B cell (primary cell): Measurements from ENCODE around the gene CHEK1. TPM values are rescaled to one million over a fixed set of nuclear protein-coding genes. Genes with fewer than 3 reads are reported as not detected.

Source experiments
- ATAC-seq: fragments of 200-7000 bp; cut with Tn5 transposase; one replicate; pipeline ENCODE4 v1.10.0; 2021; ENCODE audit warnings: low read depth, mild to moderate bottlenecking, moderate number of reproducible peaks, moderate library complexity
- CTCF ChIA-PET: fragments of 350-600 bp; sonication (Branson Sonifier 250); formaldehyde crosslinking; loops from one replicate; lab custom pipeline; 2021; ENCODE audit warnings: antibody characterized with exemption, inconsistent platforms; lab: Charles Lee
- POLR2A ChIA-PET: fragments of 350-600 bp; sonication (Branson Sonifier 250); formaldehyde crosslinking; loops from one replicate; lab custom pipeline; 2021; ENCODE audit warnings: antibody characterized with exemption; lab: Charles Lee
- DNase-seq: peaks from one replicate; pipeline ENCODE4 v3.0.0; 2013
- H2AFZ ChIP-seq: 2 replicates; pipeline ENCODE4 v1.6.1; 2012; ENCODE audit warnings: mild to moderate bottlenecking, low read depth, low read length; ENCODE audit not compliant: insufficient read depth, poor library complexity, severe bottlenecking
- H3K27ac ChIP-seq, 2 donors: 1 replicate in 1 of 2; 2 replicates in 1 of 2; pipeline ENCODE4 v1.5.1; 2012 to 2013; ENCODE audit warnings: low read length in 2 of 2, mild to moderate bottlenecking in 2 of 2, moderate library complexity in 1 of 2
- H3K27me3 ChIP-seq, 4 experiments: fragments of 200-600 bp in 1 of 4; sonication (generic) in 1 of 4; replicated peaks in 1 of 4; 1 replicate in 2 of 4; 2 replicates in 2 of 4; pipeline versions ENCODE4 v1.6.1 to v1.7.0; 2013 to 2016; ENCODE audit warnings: low read length in 3 of 4, mild to moderate bottlenecking in 2 of 4, mixed read lengths in 1 of 4, moderate library complexity in 1 of 4; ENCODE audit not compliant: insufficient read depth in 4 of 4, control insufficient read depth in 3 of 4; ENCODE audit errors: control extremely low read depth in 1 of 4
- H3K36me3 ChIP-seq, 2 experiments: replicated peaks in 1 of 2; 1 replicate in 1 of 2; 2 replicates in 1 of 2; pipeline versions ENCODE4 v1.6.1 to v1.7.1; 2013; ENCODE audit warnings: low read length in 1 of 2; ENCODE audit not compliant: insufficient read depth in 2 of 2, control insufficient read depth in 1 of 2; ENCODE audit errors: control extremely low read depth in 1 of 2, extremely low read depth in 1 of 2
- H3K4me1 ChIP-seq, 2 donors: fragments of 200-600 bp in 1 of 2; sonication (generic) in 1 of 2; 1 replicate in 1 of 2; 2 replicates in 1 of 2; pipeline versions ENCODE4 v1.5.1 to v1.6.1; 2013 to 2017; ENCODE audit warnings: low read length in 2 of 2; ENCODE audit not compliant: control insufficient read depth in 2 of 2, insufficient read depth in 2 of 2
- H3K4me2 ChIP-seq: replicated peaks from 2 replicates; pipeline ENCODE3; 2012; ENCODE audit warnings: mild to moderate bottlenecking, low read depth, low read length; ENCODE audit not compliant: poor library complexity, severe bottlenecking
- H3K4me3 ChIP-seq, 5 experiments: fragments of 200-600 bp in 1 of 5; sonication (generic) in 1 of 5; 1 replicate in 3 of 5; 2 replicates in 2 of 5; pipeline versions ENCODE4 v1.5.1 to v1.7.0; 2011 to 2016; ENCODE audit warnings: low read length in 4 of 5, mild to moderate bottlenecking in 4 of 5, low read depth in 2 of 5, control low read depth in 1 of 5, moderate library complexity in 1 of 5; ENCODE audit not compliant: insufficient read depth in 1 of 5; ENCODE audit errors: control extremely low read depth in 1 of 5, extremely low read depth in 1 of 5
- H3K79me2 ChIP-seq: fragments of 200-600 bp; sonication (generic); one replicate; pipeline ENCODE4 v1.6.0; 2016; ENCODE audit warnings: low read length; ENCODE audit not compliant: control insufficient read depth, insufficient read depth
- H3K9ac ChIP-seq: fragments of 200-600 bp; sonication (generic); 2 replicates; pipeline ENCODE4 v1.6.1; 2017; ENCODE audit warnings: mild to moderate bottlenecking, low read length, moderate library complexity
- H3K9me3 ChIP-seq, 3 donors: one replicate each; pipeline versions ENCODE4 v1.6.1 to v1.7.1; 2013; ENCODE audit warnings: low read length in 2 of 3; ENCODE audit not compliant: control insufficient read depth in 2 of 3, insufficient read depth in 1 of 3; ENCODE audit errors: control extremely low read depth in 1 of 3
- H4K20me1 ChIP-seq: 2 replicates; pipeline ENCODE4 v1.6.0; 2012; ENCODE audit warnings: mild to moderate bottlenecking, low read length; ENCODE audit not compliant: insufficient read depth, control insufficient read depth, poor library complexity, severe bottlenecking
- H3K27ac Mint-ChIP-seq: one replicate; pipeline ENCODE4 v1.8.0; 2021; ENCODE audit warnings: mixed read lengths
- H3K27me3 Mint-ChIP-seq: one replicate; pipeline ENCODE4 v1.8.0; 2021; ENCODE audit warnings: mixed read lengths
- H3K4me1 Mint-ChIP-seq: one replicate; pipeline ENCODE4 v1.8.0; 2021; ENCODE audit warnings: mixed read lengths
- H3K4me3 Mint-ChIP-seq: one replicate; pipeline ENCODE4 v1.8.0; 2021; ENCODE audit warnings: mixed read lengths
- H3K9me3 Mint-ChIP-seq: one replicate; pipeline ENCODE4 v1.8.0; 2022; ENCODE audit warnings: mixed read lengths; ENCODE audit not compliant: insufficient read depth
- CTCF ChIP-seq: fragments of 200-600 bp; IDR thresholded peaks from one replicate; pipeline ENCODE4 v1.8.0; 2022; ENCODE audit warnings: antibody characterized with exemption, mild to moderate bottlenecking
- EZH2 ChIP-seq: IDR thresholded peaks from 2 replicates; pipeline ENCODE4 v1.6.1; 2012; ENCODE audit warnings: borderline replicate concordance, low read depth, mild to moderate bottlenecking, moderate library complexity, low read length; ENCODE audit not compliant: insufficient read depth, poor library complexity, severe bottlenecking
- WGBS: methylation state at CpG from one replicate; pipeline ENCODE4 v1.1.5; 2013; ENCODE audit warnings: missing lambda C conversion rate; ENCODE audit not compliant: insufficient coverage; 5-methylcytosine and 5-hydroxymethylcytosine counted together
- intact Hi-C: fragments of 100-400 bp; cut with micrococcal nuclease; formaldehyde crosslinking; loops from one replicate; pipeline ENCODE4 v1.10.0; 2022
- polyA plus RNA-seq: library from polyadenylated mRNA; depleted of rRNA; stranded (reverse); fragments of >200 nt; gene quantifications from 2 replicates; pipeline ENCODE4 v1.2.3, GENCODE V29; 2012
- total RNA-seq, 2 donors: library from RNA; stranded (reverse); fragments of 120-200 nt in 1 of 2; gene quantifications; 1 replicate in 1 of 2; 2 replicates in 1 of 2; pipeline versions ENCODE4 v1.2.3 to v1.2.4, GENCODE V29; 2013 to 2022

The CHEK1 gene
- total and polyA plus RNA-seq, 2 donors (not counting 1 experiment from before 2014, with no cell fraction given), result 0.81 to 3.5 TPM

- Histone ChIP-seq H4K20me1 (no peaks in the 10 kb centered on the region), H3K4me3 (no peak overlapping the region), H3K9ac (no peak overlapping the region), H3K36me3 (no peaks in the 10 kb centered on the region), H3K4me2 (no peak overlapping the region), H3K4me1 (no peaks in the 10 kb centered on the region), H3K27ac (no peak overlapping the region), H3K9me3 (no peaks in the 10 kb centered on the region), H3K27me3 (no peaks in the 10 kb centered on the region), H2AFZ (no peak overlapping the region), H3K79me2 (no peaks in the 10 kb centered on the region)
- ChIA-PET CTCF (no interaction called here), POLR2A (no interaction called here)
- 77% methylated on average over 2 of the region's 6 CpGs for WGBS
- H3K4me1 Mint-ChIP-seq, result no peaks in the 10 kb centered on the region
- intact Hi-C loops, result no loop called here
- no peak overlapping the region for H3K4me3 Mint-ChIP-seq
- DNase-seq (no peak), ATAC-seq (no peak)
- H3K27ac Mint-ChIP-seq, result no peak overlapping the region
- H3K9me3 Mint-ChIP-seq, result no peaks in the 10 kb centered on the region
- H3K27me3 Mint-ChIP-seq, result no peaks in the 10 kb centered on the region
- no peak for TF ChIP-seq CTCF
- TF ChIP-seq EZH2, result no peak
Measured at GRCh38 chr11:125649465-125650166, 24.7 kb downstream of the CHEK1 start.

GRCh38 chr11:125662689-125663088 is 37.7 kb downstream of the CHEK1 start:
- WGBS, result no CpG with 5 or more reads among the region's 2 CpGs
- TF ChIP-seq CTCF (no peak), EZH2 (no peak)
- no peaks in the 10 kb centered on the region for H3K4me1 ChIP-seq
- Mint-ChIP-seq H3K4me1 (no peaks in the 10 kb centered on the region), H3K27ac (no peak overlapping the region), H3K4me3 (no peak overlapping the region), H3K9me3 (peaks cover 4% of the 10 kb centered on the region), H3K27me3 (no peaks in the 10 kb centered on the region)
- ChIA-PET CTCF (no interaction called here), POLR2A (no interaction called here)
- no peaks in the 10 kb centered on the region for H3K79me2 ChIP-seq
- no peak for DNase-seq
- H3K27ac ChIP-seq, result no peak overlapping the region
- peaks cover 0 to 3% (median 3%) of the 10 kb centered on the region in 3 donors for H3K9me3 ChIP-seq
- no peak overlapping the region for H3K9ac ChIP-seq
- no peaks in the 10 kb centered on the region for H3K27me3 ChIP-seq
- intact Hi-C loops, result no loop called here
- peaks cover 0 to 1% of the 10 kb centered on the region in 2 experiments for H3K36me3 ChIP-seq
- no peaks in the 10 kb centered on the region for H4K20me1 ChIP-seq
- ATAC-seq, result no peak
- H2AFZ ChIP-seq, result no peak overlapping the region
- H3K4me2 ChIP-seq, result no peak overlapping the region
- H3K4me3 ChIP-seq, result no peak overlapping the region
